8988T (cell line): Measurements from ENCODE around the gene TP53AIP1.
A peak's percentile ranks its signal among the peaks of the same experiment; 100 is the strongest.

Source experiments
- DNase-seq: peaks from one replicate; pipeline ENCODE4 v3.0.0; 2011

TP53AIP1 gene, protein sequence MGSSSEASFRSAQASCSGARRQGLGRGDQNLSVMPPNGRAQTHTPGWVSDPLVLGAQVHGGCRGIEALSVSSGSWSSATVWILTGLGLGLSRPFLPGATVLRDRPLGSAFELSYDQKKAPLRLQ

DNA sequence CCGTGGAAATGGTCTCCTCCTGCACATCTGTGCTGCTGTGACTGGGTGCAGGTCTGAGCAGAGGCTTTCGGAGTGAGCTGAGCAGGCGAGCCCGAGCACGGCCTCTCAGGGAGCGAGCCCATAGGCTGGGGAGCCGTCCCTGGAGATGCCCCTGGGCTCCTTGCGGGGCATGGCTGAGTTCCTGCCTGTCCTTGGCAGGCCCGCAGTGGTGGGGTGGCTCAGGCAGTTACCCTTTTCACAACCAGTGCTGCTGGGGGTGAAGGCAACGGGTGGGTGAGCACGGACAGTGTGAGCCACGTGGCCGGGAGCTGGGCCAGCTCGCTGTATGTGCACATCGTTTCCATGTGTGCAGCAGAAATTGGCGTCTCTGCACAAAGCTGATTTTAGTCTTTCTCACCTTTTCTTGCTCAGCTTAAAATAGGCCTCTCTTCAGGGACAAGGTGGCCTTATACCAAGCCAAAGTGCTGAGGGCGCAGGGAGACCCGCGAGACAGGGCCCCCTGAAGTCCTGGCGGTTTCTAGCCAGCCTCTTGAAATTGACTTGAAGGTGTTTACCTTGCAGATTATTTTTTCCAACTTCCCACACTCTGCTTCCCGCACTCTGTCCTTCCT lies at the start of gene TP53AIP1:
TP53AIP1 (minus strand) TSS at position 55 of the 611 bp plus-strand sequence. CDS start 5,053 bp downstream, outside the sequence.
- DNase-seq, result no peak

GRCh38 chr11:128988242-128988970 lies 45.7 kb upstream of the TP53AIP1 start:
- no peak for DNase-seq

GRCh38 chr11:128985880-128986279 lies 43.2 kb upstream of the TP53AIP1 start:
- no peak for DNase-seq

DNA sequence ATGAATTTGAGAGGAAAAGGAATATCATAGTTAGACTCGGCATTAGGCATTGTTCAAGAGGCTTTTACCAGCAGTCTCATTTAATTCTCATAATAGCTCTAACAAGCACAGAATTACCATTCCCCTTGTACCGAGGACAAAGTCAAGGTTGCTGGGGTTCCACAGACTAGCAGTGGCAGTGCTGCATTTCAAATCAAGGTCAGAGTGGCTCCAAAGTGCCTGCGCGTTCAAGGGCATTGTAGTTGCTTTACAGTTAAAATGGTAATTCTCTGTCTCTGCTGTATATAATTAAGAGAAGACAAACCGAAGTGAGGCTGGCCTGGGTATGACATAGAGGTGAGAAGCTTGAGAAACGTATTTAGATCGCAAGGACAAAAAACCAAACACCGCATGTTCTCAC lies 40.4 kb upstream of the TP53AIP1 start:
- no peak for DNase-seq

DNA sequence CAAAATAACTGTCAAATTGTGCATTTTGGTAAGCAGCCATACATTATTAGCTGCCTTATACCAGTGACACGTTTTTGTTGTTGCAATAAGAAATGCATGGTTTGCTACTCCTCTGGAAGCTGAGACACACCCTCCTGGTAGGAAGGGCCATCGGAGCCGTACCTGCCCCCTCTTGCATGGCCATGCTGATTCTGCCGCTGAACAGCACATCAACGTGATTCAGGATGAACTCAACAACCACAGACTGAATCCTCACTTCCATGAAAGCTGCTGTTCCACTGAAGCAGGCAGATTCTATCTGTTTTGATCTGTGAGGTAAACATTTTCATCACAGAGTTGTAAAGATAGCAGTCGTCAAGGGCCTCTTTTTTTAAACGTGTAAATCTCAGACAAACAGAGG lies 38.6 kb upstream of the TP53AIP1 start:
- DNase-seq, result no peak

DNA sequence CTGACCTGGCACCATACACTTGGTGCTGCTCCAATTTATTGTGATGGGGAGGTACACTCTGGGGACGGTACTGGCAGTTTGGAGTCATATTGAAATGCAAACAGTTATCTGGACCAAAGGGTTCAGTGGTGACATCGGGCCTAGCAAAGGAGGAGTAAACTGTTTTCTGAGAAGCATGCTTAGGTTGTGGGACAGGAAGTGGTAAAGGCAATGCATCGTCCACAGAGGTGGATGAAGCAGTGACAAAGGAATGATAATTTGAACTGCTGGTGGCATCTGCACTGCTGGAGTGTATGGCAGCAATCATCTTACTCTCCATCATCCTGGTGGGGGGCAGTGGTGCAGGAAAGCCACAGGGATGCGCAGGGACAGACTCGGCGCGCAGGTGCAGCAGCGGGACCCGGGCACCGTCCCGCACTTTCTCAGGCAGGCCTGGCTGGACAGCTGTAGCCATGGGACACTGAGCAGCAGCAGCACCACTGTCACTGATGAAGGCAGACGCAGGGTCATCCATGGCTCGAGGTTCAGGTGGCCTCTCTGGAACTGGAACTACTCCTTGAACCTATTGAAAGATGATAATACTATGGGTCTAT lies 28.0 kb upstream of the TP53AIP1 start:
- DNase-seq, result no peak

DNA sequence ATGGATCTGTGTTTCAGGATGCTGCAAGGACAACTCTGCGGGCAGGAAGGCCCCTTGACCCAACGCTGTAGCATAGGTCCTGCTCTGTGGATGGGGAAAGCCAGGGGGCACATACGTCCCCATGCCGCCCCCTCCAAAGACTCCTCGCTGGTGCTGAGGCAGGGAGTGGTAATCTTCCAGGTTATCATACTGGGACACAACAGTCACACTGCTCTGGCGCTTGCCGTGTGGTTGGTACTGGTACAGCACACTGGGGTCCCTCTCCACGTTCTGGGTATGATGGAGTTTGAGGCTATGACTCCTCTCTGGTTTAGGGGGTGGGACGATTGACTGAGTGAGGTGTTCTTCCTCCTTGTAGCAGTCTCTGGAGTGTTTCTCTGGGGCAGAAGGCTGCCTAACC lies 26.2 kb upstream of the TP53AIP1 start:
- no peak for DNase-seq

DNA sequence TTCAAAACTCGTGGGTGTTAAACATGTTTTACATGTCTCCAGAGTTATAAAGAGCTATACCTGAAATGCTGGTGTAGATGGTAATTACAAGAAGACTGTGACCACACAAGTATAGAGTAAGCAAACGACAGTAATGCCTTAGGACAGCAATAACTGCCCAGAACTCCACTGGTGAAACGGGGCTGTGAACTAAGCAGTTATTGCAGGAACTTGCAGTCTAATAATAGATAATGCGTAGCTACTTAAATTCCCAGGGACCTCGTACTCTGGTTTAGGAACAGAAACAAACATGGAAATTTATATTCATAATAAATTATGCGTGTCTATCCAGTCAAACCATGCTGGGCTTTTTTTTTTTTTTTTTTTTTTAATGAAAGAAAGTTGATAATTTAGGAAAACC lies 24.9 kb upstream of the TP53AIP1 start:
- DNase-seq, result no peak

DNA sequence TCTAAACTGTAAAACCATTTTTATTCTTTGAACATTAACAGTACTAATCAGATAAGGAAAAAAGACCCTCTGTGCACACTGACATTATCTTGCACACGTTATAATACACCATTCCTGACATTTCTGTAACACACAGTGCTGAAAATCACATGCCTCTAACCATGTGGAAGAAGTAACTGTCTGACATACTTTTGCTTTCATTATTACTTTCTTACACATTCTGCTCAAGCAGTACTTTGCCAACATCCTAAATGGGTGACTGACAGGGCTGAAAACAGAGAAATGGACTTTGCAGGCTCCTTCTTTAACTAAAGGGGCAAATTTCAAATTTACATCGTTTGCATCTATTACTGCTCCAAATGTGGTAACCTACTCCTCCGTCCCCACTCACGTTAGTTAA lies 22.8 kb upstream of the TP53AIP1 start:
- no peak for DNase-seq

GRCh38 chr11:128964463-128964930 lies 21.8 kb upstream of the TP53AIP1 start:
- DNase-seq, result no peak

DNA sequence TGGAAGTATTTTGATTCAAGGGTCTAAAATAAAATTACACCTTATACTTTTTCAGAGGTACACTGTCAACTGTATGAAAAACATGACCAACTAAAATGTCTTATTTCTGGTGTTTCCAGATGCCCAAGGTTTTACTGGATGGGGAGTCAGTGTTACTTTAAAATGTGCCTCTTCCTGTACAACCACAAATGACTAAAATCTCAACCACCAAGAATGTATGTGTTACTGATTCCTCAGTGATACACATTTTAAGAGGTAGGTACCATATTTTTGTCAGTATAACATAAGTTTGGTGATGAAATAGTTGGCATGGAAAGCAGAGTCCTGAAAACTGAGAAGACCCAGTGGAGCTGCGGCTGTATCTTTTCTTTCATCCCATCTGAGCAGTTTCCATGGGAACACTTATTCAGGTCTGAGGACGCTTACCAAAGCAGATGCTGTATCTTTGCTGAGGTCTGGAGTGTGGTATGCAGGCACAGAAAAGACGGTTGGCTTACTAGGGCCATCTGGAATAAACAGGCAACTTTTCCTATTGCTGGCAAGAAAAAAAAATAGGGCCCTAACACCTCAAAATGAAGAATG lies 21.2 kb upstream of the TP53AIP1 start:
- no peak for DNase-seq

DNA sequence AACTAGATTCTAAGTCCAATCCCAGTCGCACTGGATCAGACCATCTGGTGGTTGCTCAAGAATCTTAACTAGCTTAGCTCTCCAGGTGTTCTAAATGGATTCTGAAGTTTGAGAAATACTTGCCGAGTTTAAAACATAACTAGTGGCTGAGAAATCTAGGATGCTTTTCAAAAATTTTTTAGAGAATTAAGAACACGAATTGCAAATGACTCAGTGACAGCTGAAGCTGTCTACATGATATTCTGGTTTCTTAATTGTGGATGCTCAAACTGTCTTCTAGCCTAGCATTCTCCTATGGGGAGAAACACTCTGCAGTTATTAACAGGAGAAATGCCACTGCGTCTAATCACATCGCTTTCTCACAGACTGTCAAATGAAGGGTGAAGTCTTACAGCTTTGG lies 20.2 kb upstream of the TP53AIP1 start:
- no peak for DNase-seq

GRCh38 chr11:128961645-128962044 lies 19.0 kb upstream of the TP53AIP1 start:
- no peak for DNase-seq

GRCh38 chr11:128957202-128957482 lies 14.5 kb upstream of the TP53AIP1 start:
- DNase-seq, result no peak

GRCh38 chr11:128956401-128957201 lies 13.9 kb upstream of the TP53AIP1 start:
- peak; percentile 56 for DNase-seq

- no peak for DNase-seq
Observed at GRCh38 chr11:128955636-128956035, 13.0 kb upstream of the TP53AIP1 start.

- DNase-seq, result no peak
Observed at GRCh38 chr11:128953151-128953550, 10.5 kb upstream of the TP53AIP1 start.

DNA sequence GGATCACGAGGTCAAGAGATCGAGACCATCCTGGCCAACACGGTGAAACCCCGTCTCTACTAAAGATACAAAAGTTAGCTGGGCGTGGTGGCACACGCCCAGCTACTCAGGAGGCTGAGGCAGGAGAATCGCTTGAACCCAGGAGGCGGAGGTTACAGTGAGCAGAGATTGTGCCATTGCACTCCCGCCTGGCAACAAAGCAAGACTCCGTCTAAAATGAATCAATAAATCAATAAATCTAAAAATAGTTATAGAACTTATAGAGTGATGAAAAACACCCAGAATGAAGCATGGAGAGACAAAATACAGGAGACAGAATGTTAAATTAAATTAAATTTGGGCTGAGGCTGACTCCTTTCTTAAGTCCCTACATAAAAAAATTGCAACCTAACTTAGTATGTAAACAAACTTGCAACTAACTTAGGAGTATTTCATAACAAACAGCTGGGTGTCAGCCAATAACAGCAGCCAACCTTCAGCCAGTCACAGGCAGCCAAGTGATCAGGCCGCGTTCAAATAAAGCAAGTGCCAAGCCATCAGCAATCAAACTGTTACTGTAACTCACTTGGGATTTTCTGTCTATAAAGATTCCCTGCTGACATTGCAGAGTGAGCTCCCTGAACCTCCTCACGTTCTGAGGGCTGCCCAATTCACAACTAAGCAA lies 7.3 kb upstream of the TP53AIP1 start:
- DNase-seq, result no peak

DNA sequence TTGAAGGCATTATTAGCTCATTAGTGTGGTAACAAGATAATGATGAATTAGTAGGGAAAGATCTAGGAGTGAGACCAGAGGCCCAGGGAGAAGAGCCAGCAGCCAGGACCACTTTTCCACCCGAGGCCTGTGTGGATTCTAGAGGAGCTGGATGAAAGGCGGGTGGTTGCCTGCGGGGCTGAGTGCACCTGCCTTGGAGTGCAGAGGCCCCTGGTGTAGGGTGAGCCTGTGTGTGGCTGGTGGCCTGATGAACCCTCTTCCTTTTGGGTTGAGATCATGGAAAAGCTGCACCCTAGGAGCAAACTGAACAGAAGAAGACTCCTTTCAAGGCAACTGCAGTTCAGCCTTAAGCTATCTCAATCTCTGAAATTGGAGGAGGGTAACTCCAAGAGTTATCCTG lies 5.9 kb upstream of the TP53AIP1 start:
- DNase-seq, result no peak

GRCh38 chr11:128947773-128948172 lies 5.1 kb upstream of the TP53AIP1 start:
- no peak for DNase-seq

DNA sequence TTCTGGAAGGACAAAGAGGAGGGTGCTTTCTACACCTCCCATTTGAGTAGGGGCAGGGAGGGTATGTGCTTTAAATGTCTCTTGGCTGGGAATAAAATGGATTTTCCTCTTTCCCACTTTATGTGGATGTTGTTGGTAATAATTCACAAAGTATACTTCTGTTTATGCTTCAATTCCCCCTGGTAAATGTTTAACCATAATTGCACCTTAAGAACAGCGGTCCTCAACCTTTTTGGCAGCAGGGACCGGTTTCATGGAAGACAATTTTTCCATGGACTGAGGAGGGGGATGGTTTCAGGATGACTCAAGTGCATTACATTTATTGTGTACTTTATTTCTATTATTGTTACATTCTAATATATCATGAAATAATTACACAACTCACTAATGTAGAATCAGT lies 4.0 kb upstream of the TP53AIP1 start:
- no peak for DNase-seq

GRCh38 chr11:128943428-128943976 lies 831 bp upstream of the TP53AIP1 start:
- no peak for DNase-seq
